MM.1S (cell line): ENCODE data around the gene NAALADL1.

Source experiments
- DNase-seq: peaks from one replicate; pipeline ENCODE4 v3.0.0-alpha.2; 2015
- H2AFZ ChIP-seq: fragments of 300-600 bp; sonication (generic); 2 replicates; pipeline ENCODE4 v1.6.0; 2016; ENCODE audit warnings: antibody characterized with exemption, low read length
- H3F3A ChIP-seq: fragments of 300-600 bp; sonication (generic); 2 replicates; pipeline ENCODE4 v1.6.1; 2016; ENCODE audit warnings: mild to moderate bottlenecking, antibody characterized with exemption, low read length, moderate library complexity, mixed read lengths; ENCODE audit not compliant: insufficient read depth
- H3K27ac ChIP-seq: fragments of 300-600 bp; sonication (generic); 2 replicates; pipeline ENCODE4 v1.5.1; 2016; ENCODE audit warnings: mild to moderate bottlenecking, low read length
- H3K27me3 ChIP-seq: fragments of 300-600 bp; sonication (generic); replicated peaks from 2 replicates; pipeline ENCODE4 v1.6.0; 2016; ENCODE audit warnings: low read length; ENCODE audit not compliant: insufficient read depth
- H3K36me3 ChIP-seq: fragments of 300-600 bp; sonication (generic); replicated peaks from 2 replicates; pipeline ENCODE4 v1.6.1; 2016; ENCODE audit warnings: mild to moderate bottlenecking, low read length, mixed read lengths; ENCODE audit not compliant: insufficient read depth
- H3K4me1 ChIP-seq: fragments of 300-600 bp; sonication (generic); 2 replicates; pipeline ENCODE4 v1.6.1; 2016; ENCODE audit warnings: low read length, mixed read lengths
- H3K4me2 ChIP-seq: fragments of 300-600 bp; sonication (generic); 2 replicates; pipeline ENCODE4 v1.6.0; 2016; ENCODE audit warnings: low read depth, low read length
- H3K4me3 ChIP-seq: fragments of 300-600 bp; sonication (generic); 2 replicates; pipeline ENCODE4 v1.5.1; 2016; ENCODE audit warnings: low read length, mixed read lengths
- H3K79me2 ChIP-seq: fragments of 300-600 bp; sonication (generic); 2 replicates; pipeline ENCODE4 v1.6.1; 2016; ENCODE audit warnings: mixed run types, low read length, mixed read lengths
- H3K9ac ChIP-seq: fragments of 300-600 bp; sonication (generic); 2 replicates; pipeline ENCODE4 v1.6.1; 2016; ENCODE audit warnings: low read length, mixed read lengths
- H3K9me2 ChIP-seq: fragments of 300-600 bp; sonication (generic); replicated peaks from 2 replicates; pipeline ENCODE4 v1.6.1; 2016; ENCODE audit warnings: mild to moderate bottlenecking, low read length, mixed read lengths; ENCODE audit not compliant: insufficient read depth
- H3K9me3 ChIP-seq: fragments of 300-600 bp; sonication (generic); replicated peaks from 2 replicates; pipeline ENCODE4 v1.6.1; 2016; ENCODE audit warnings: mild to moderate bottlenecking, low read length, mixed read lengths; ENCODE audit not compliant: insufficient read depth
- H4K20me1 ChIP-seq: fragments of 300-600 bp; sonication (generic); 2 replicates; pipeline ENCODE4 v1.6.1; 2016; ENCODE audit warnings: mild to moderate bottlenecking, low read length, moderate library complexity, mixed read lengths; ENCODE audit not compliant: insufficient read depth
- EZH2 ChIP-seq: fragments of 300-600 bp; sonication (generic); optimal IDR thresholded peaks from 2 replicates; pipeline ENCODE3; 2017; ENCODE audit warnings: low read depth, mild to moderate bottlenecking, antibody characterized with exemption, low read length, mixed read lengths
- EZH2phosphoT487 ChIP-seq: fragments of 300-600 bp; sonication (generic); IDR thresholded peaks from 2 replicates; pipeline ENCODE4 v1.6.1; 2018; ENCODE audit warnings: antibody characterized with exemption, low read length
- TF ChIP-seq, protein P1 (sequence below): fragments of 300-600 bp; sonication (generic); IDR thresholded peaks from 2 replicates; pipeline ENCODE4 v1.5.1; 2016; ENCODE audit warnings: antibody characterized with exemption, low read length, mixed read lengths

The NAALADL1 gene

DNA sequence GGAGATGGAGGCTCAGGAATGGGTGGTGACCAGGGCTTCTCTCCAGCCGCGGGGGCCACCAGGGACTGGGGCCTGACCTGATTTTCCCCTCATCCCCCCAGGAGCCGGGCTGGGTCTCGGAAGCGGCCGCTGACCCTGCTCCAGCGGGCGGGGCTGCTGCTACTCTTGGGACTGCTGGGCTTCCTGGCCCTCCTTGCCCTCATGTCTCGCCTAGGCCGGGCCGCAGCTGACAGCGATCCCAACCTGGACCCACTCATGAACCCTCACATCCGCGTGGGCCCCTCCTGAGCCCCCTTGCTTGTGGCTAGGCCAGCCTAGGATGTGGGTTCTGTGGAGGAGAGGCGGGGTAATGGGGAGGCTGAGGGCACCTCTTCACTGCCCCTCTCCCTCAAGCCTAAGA lies 29.5 kb upstream of the NAALADL1 start:
- TF ChIP-seq, protein P1, sequence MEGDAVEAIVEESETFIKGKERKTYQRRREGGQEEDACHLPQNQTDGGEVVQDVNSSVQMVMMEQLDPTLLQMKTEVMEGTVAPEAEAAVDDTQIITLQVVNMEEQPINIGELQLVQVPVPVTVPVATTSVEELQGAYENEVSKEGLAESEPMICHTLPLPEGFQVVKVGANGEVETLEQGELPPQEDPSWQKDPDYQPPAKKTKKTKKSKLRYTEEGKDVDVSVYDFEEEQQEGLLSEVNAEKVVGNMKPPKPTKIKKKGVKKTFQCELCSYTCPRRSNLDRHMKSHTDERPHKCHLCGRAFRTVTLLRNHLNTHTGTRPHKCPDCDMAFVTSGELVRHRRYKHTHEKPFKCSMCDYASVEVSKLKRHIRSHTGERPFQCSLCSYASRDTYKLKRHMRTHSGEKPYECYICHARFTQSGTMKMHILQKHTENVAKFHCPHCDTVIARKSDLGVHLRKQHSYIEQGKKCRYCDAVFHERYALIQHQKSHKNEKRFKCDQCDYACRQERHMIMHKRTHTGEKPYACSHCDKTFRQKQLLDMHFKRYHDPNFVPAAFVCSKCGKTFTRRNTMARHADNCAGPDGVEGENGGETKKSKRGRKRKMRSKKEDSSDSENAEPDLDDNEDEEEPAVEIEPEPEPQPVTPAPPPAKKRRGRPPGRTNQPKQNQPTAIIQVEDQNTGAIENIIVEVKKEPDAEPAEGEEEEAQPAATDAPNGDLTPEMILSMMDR, result no peak
- no peak for TF ChIP-seq EZH2phosphoT487
- no peak for TF ChIP-seq EZH2
- H3K9ac ChIP-seq, result peak overlapping the region; percentile 43; the same call in 1 of the 2 replicates

DNA sequence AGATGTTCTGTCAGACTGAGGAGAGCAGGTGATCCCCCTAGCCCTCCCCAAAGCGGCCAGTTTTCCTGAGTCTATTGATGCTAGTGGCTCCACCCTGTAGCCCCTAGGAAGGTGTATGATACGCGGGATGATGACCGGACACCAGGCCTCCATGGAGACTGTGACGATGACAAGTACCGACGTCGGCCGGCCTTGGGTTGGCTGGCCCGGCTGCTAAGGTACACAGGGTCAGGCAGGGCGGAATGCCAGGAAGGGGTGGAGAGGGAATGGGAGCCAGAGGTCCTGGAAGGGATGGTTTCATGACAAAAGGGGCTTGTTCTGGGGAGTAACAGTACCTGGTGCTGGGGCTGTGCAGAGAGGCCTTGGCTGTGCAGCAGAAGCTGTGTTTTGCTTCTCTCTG lies 28.9 kb upstream of the NAALADL1 start:
- no peaks in the 10 kb centered on the region for H3K9me2 ChIP-seq
- peaks cover 56% of the 10 kb centered on the region for H3K79me2 ChIP-seq
- no peak overlapping the region for H3K9ac ChIP-seq
- no peaks in the 10 kb centered on the region; the same call in 1 of the 2 replicates for H3K36me3 ChIP-seq
- H3K4me3 ChIP-seq, result no peak overlapping the region
- H2AFZ ChIP-seq, result no peak overlapping the region
- peak overlapping the region; percentile 87; the same call in 1 of the 2 replicates for H3K27ac ChIP-seq
- peaks cover 59% of the 10 kb centered on the region for H3K4me1 ChIP-seq
- H4K20me1 ChIP-seq, result no peaks in the 10 kb centered on the region
- peaks cover 43% of the 10 kb centered on the region for H3F3A ChIP-seq
- no peak overlapping the region for H3K4me2 ChIP-seq
- H3K9me3 ChIP-seq, result no peaks in the 10 kb centered on the region
- no peak for DNase-seq
- TF ChIP-seq EZH2 (no peak), EZH2phosphoT487 (no peak)
- TF ChIP-seq, protein P1, result no peak
- no peaks in the 10 kb centered on the region for H3K27me3 ChIP-seq

More for the DNA sequence above, 29.5 kb upstream of the NAALADL1 start:
- Histone ChIP-seq H3K4me3 (no peak overlapping the region), H3K4me1 (peaks cover 55% of the 10 kb centered on the region), H3K4me2 (peak overlapping the region; percentile 79; the same call in 1 of the 2 replicates), H3K9me3 (no peaks in the 10 kb centered on the region), H3K36me3 (no peaks in the 10 kb centered on the region; the same call in 1 of the 2 replicates), H2AFZ (no peak overlapping the region), H3K79me2 (peaks cover 50% of the 10 kb centered on the region), H3F3A (peaks cover 44% of the 10 kb centered on the region), H3K9me2 (no peaks in the 10 kb centered on the region), H3K27me3 (no peaks in the 10 kb centered on the region), H3K27ac (peak overlapping the region; percentile 87; the same call in 1 of the 2 replicates), H4K20me1 (no peaks in the 10 kb centered on the region)
- no peak for DNase-seq

DNA sequence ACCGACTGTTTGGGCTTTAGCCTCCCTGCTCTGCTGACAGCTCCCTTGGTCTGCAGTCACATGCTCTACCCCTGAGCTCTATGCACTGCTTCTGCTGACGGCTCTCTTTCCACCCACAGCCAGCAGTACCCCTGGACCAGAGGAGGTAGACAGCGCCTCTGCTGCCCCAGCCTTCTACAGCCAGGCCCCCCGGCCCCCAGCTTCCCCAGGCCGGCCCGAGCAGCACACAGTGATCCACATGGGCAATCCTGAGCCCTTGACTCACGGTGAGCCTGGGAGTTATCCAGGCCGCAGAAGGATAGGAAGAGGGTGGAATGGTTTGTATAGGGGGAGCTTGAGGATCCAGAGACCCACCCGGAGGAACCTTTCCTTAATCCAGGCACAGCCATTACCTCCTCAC lies 28.5 kb upstream of the NAALADL1 start:
- no peak for DNase-seq
- H3K27me3 ChIP-seq, result no peaks in the 10 kb centered on the region
- H3K4me1 ChIP-seq, result peaks cover 63% of the 10 kb centered on the region
- H3K4me2 ChIP-seq, result no peak overlapping the region
- H3K9me3 ChIP-seq, result no peaks in the 10 kb centered on the region
- H3K27ac ChIP-seq, result peak overlapping the region; percentile 87; the same call in 1 of the 2 replicates
- no peaks in the 10 kb centered on the region for H3K9me2 ChIP-seq
- H3K4me3 ChIP-seq, result no peak overlapping the region
- H4K20me1 ChIP-seq, result no peaks in the 10 kb centered on the region
- peaks cover 40% of the 10 kb centered on the region for H3F3A ChIP-seq
- no peak overlapping the region for H2AFZ ChIP-seq
- H3K9ac ChIP-seq, result no peak overlapping the region
- no peaks in the 10 kb centered on the region; the same call in 1 of the 2 replicates for H3K36me3 ChIP-seq
- TF ChIP-seq EZH2, result no peak
- TF ChIP-seq, protein P1, result no peak
- TF ChIP-seq EZH2phosphoT487, result no peak
- H3K79me2 ChIP-seq, result peaks cover 60% of the 10 kb centered on the region
